SK-N-SH (cell line): ENCODE measurements around the gene PSMA6. TPM values are rescaled to one million over a fixed set of nuclear protein-coding genes. Genes with fewer than 3 reads are reported as not detected.
"Not testable (repeated sequence)": the region's sequence is repeated elsewhere in the genome, so short reads cannot be mapped to it uniquely, and the experiment has no call there.

Experiments used
- CTCF ChIA-PET: fragments of 300-600, 350-600 bp; formaldehyde crosslinking; extraction: SDS; loops from one replicate; lab custom pipeline; 2021; lab: Yijun Ruan, JAX
- POLR2A ChIA-PET: fragments of 350-600 bp; sonication (Branson Sonifier 250); formaldehyde crosslinking; extraction: SDS; loops from one replicate; lab custom pipeline; 2020; ENCODE audit warnings: antibody characterized with exemption, inconsistent platforms; lab: Yijun Ruan, JAX
- DNase-seq: peaks from one replicate; pipeline ENCODE4 v3.0.0; 2012
- H2AFZ ChIP-seq: fragments of 200-600 bp; sonication (generic); 2 replicates; pipeline ENCODE4 v1.8.1; 2016; ENCODE audit warnings: antibody characterized with exemption, mild to moderate bottlenecking, low read depth
- H3F3A ChIP-seq: fragments of 200-600 bp; sonication (generic); replicated peaks from 2 replicates; pipeline ENCODE3; 2016; ENCODE audit warnings: antibody characterized with exemption, mild to moderate bottlenecking; ENCODE audit not compliant: insufficient read depth
- H3K27ac ChIP-seq, 2 experiments: fragments of 200-500 bp in 1 of 2; fragments of 200-600 bp in 1 of 2; sonication (Bioruptor generic) in 1 of 2; sonication (generic), shearing (Covaris generic) in 1 of 2; 2 replicates each; pipeline versions ENCODE4 v1.5.1 to v1.6.1; 2014 to 2016; ENCODE audit warnings: low read depth in 2 of 2, inconsistent platforms in 1 of 2, low read length in 1 of 2, mild to moderate bottlenecking in 1 of 2, mixed read lengths in 1 of 2
- H3K27me3 ChIP-seq: fragments of 200-600 bp; sonication (generic), shearing (Covaris generic); 2 replicates; pipeline ENCODE4 v1.6.1; 2016; ENCODE audit warnings: mixed run types; ENCODE audit not compliant: insufficient read depth
- H3K36me3 ChIP-seq, 2 experiments: fragments of 200-500 bp in 1 of 2; fragments of 200-600 bp in 1 of 2; sonication (Bioruptor generic) in 1 of 2; sonication (generic) in 1 of 2; replicated peaks in 1 of 2; 2 replicates each; pipeline versions ENCODE3 to v1.5.1; 2014 to 2016; ENCODE audit warnings: low read length in 1 of 2, mild to moderate bottlenecking in 1 of 2; ENCODE audit not compliant: insufficient read depth in 2 of 2, control insufficient read depth in 1 of 2
- H3K4me1 ChIP-seq, 2 experiments: fragments of 200-500 bp in 1 of 2; fragments of 200-600 bp in 1 of 2; sonication (Bioruptor generic) in 1 of 2; sonication (generic), shearing (Covaris generic) in 1 of 2; 2 replicates each; pipeline versions ENCODE4 v1.5.1 to v1.6.1; 2014 to 2016; ENCODE audit warnings: low read depth in 1 of 2, low read length in 1 of 2, mixed run types in 1 of 2; ENCODE audit not compliant: insufficient read depth in 2 of 2, control insufficient read depth in 1 of 2
- H3K4me2 ChIP-seq: fragments of 200-600 bp; sonication (generic), shearing (Covaris generic); 2 replicates; pipeline ENCODE4 v1.6.1; 2017; ENCODE audit warnings: mixed run types
- H3K4me3 ChIP-seq, 2 experiments: fragments of 200-500 bp in 1 of 2; fragments of 200-600 bp in 1 of 2; sonication (Bioruptor generic) in 1 of 2; sonication (generic), shearing (Covaris generic) in 1 of 2; 2 replicates each; pipeline versions ENCODE4 v1.5.1 to v1.8.1; 2014 to 2016; ENCODE audit warnings: low read depth in 2 of 2, inconsistent platforms in 1 of 2, low read length in 1 of 2, mild to moderate bottlenecking in 1 of 2, mixed read lengths in 1 of 2, moderate library complexity in 1 of 2
- H3K79me2 ChIP-seq: fragments of 200-600 bp; sonication (generic); 2 replicates; pipeline ENCODE4 v1.8.1; 2017; ENCODE audit warnings: mild to moderate bottlenecking; ENCODE audit not compliant: insufficient read depth
- H3K9ac ChIP-seq: fragments of 200-600 bp; sonication (generic); 2 replicates; pipeline ENCODE4 v1.6.1; 2017; ENCODE audit warnings: mixed run types
- H3K9me2 ChIP-seq: fragments of 200-600 bp; sonication (generic); 2 replicates; pipeline ENCODE4 v1.6.1; 2017; ENCODE audit warnings: mixed run types
- H3K9me3 ChIP-seq: fragments of 200-600 bp; sonication (generic); 2 replicates; pipeline ENCODE4 v1.6.1; 2017; ENCODE audit warnings: mixed run types, mild to moderate bottlenecking, moderate library complexity
- H4K20me1 ChIP-seq: fragments of 200-600 bp; sonication (generic); 2 replicates; pipeline ENCODE4 v1.6.1; 2017; ENCODE audit warnings: mild to moderate bottlenecking, mixed run types; ENCODE audit not compliant: insufficient read depth
- FOXM1 ChIP-seq: IDR thresholded peaks from 2 replicates; pipeline ENCODE4 v1.4.0; 2012; ENCODE audit warnings: low read depth, mild to moderate bottlenecking
- JUND ChIP-seq: IDR thresholded peaks from 2 replicates; pipeline ENCODE4 v1.4.0; 2012
- NFIC ChIP-seq: IDR thresholded peaks from 2 replicates; pipeline ENCODE4 v1.4.0; 2012; ENCODE audit warnings: borderline replicate concordance
- TAF1 ChIP-seq: IDR thresholded peaks from 2 replicates; pipeline ENCODE4 v1.6.1; 2012; ENCODE audit warnings: low read depth, mild to moderate bottlenecking, low read length, moderate library complexity, borderline replicate concordance
- WGBS: methylation state at CpG from one replicate; pipeline ENCODE4 v1.1.6; 2017; ENCODE audit warnings: low lambda C conversion rate; 5-methylcytosine and 5-hydroxymethylcytosine counted together
- polyA plus RNA-seq, 3 experiments: library from polyadenylated mRNA; depleted of rRNA; stranded (reverse); fragments of >200 nt; gene quantifications; 2 replicates each; pipeline ENCODE4 v1.2.3, GENCODE V29; 2012

Gene PSMA6
- polyA plus RNA-seq, 1 of the 3 experiments (the other 2 are of a cell fraction) = 174 TPM

DNA sequence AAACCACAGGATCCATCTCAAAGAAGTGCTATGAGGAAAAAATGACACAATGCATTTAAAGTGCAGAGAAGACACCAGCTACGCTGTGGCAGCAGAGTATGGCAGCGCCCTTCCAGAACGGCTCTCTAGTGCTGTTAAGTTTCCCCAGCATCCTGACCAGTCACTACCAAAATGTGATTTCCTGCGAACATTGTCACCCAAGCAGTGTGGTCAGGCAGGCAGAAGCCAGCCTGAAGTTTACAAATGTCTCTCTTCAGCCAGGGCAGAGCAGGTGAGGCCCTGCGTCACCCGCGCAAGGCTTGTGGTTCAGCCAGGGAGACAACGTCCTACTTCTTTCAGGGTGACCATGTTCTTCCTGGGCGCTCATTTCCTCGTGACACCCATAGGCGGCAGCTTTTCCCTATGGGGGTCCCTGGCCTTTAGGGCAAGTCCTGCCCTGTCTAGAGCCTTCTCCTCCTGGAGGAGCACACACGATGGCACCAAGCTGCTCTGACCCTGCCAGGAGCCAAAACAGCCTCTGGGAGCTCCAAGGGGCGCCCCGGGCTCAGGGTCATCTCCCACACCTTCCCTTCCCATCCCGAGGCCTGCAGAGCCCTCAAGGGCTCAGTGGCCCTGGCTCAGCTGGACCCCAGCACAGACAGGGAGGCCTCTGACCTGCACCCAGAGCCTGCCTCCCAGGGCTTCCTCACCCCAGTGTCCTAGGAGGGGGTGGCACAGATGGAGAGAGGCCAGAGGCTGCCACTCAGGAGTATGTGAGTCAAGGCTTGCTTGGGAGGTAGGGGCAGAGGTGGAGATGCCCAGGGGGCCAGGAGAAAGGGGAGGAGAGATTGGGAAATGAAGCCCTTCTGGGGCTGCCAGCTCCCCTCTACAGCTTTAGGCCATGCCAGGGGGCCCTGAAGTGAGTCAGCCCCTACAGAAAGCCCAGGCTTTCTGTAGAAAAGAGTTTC lies 41.9 kb downstream of the PSMA6 start:
- no peaks in the 10 kb centered on the region for H3F3A ChIP-seq
- H4K20me1 ChIP-seq = no peaks in the 10 kb centered on the region
- H3K27ac ChIP-seq = no peak overlapping the region
- H3K9me2 ChIP-seq = no peaks in the 10 kb centered on the region
- TF ChIP-seq JUND = no peak
- TF ChIP-seq, all 33 proteins: peak for 0
- Histone ChIP-seq H3K9me3 (no peaks in the 10 kb centered on the region), H3K79me2 (no peaks in the 10 kb centered on the region), H3K9ac (no peak overlapping the region), H3K4me2 (no peak overlapping the region), H3K27me3 (no peaks in the 10 kb centered on the region), H3K4me3 (no peak overlapping the region), H3K4me1 (peaks cover 0 to 22% of the 10 kb centered on the region in 2 experiments; a peak in 1 of 4 replicates), H3K36me3 (no peaks in the 10 kb centered on the region), H2AFZ (no peak overlapping the region)
- CTCF ChIA-PET = interaction anchor here (1.4 to 1.6 kb wide), 2 partner anchors 79 to 105 kb away, joined by 4 to 5 read pairs; no protein-coding TSS in a partner anchor
- DNase-seq = peak; percentile 16
- POLR2A ChIA-PET = no interaction called here
- WGBS = 97% methylated on average over 10 of the region's 15 CpGs

GRCh38 chr14:35335388-35336092 lies 43.4 kb downstream of the PSMA6 start:
- Histone ChIP-seq H3K4me3 (no peak overlapping the region), H3K9me2 (no peaks in the 10 kb centered on the region), H3K27ac (no peak overlapping the region; a peak in 1 of 4 replicates), H2AFZ (no peak overlapping the region; the same call in 1 of the 2 replicates), H3K4me1 (peaks cover 0 to 22% of the 10 kb centered on the region in 2 experiments; a peak in 1 of 4 replicates), H4K20me1 (no peaks in the 10 kb centered on the region), H3K4me2 (no peak overlapping the region), H3F3A (no peaks in the 10 kb centered on the region), H3K36me3 (no peaks in the 10 kb centered on the region), H3K79me2 (no peaks in the 10 kb centered on the region), H3K9ac (no peak overlapping the region), H3K9me3 (no peaks in the 10 kb centered on the region), H3K27me3 (no peaks in the 10 kb centered on the region)
- ChIA-PET POLR2A (no interaction called here), CTCF (interaction anchor here (0.6 to 0.7 kb wide), 2 partner anchors 19 to 43 kb away, joined by 3 read pairs; no protein-coding TSS in a partner anchor)
- WGBS = 66% methylated on average over 13 of the region's 13 CpGs
- TF ChIP-seq NFIC (peak; percentile 45), TAF1 (no peak), FOXM1 (no peak)
- peak; percentile 36 for DNase-seq

- H3K79me2 ChIP-seq, H4K20me1 ChIP-seq, H3K9ac ChIP-seq, H3K9me3 ChIP-seq, H3F3A ChIP-seq, DNase-seq, H3K9me2 ChIP-seq, H3K27me3 ChIP-seq, H3K4me2 ChIP-seq, POLR2A ChIA-PET, H2AFZ ChIP-seq, H3K4me3 ChIP-seq, H3K27ac ChIP-seq, H3K36me3 ChIP-seq: not testable (repeated sequence)
- CTCF ChIA-PET = interaction anchor here (0.7 kb wide), 1 partner anchor 19 kb away, joined by 3 read pairs; no protein-coding TSS in a partner anchor
- H3K4me1 ChIP-seq = peaks cover 1 to 25% of the 10 kb centered on the region in 2 experiments; a peak in 2 of 4 replicates
- 89% methylated on average over 3 of the region's 3 CpGs for WGBS
These were observed 44.0 kb downstream of the PSMA6 start for GRCh38 chr14:35336171-35336493.
